ENCODE results near the gene SLC10A3.

- no peak for TF ChIP-seq CTCF (conservative IDR thresholded peaks at IDR 0.05)
- no peak for TF ChIP-seq EZH2 (IDR thresholded peaks at IDR 0.05; ENCODE audit: low read depth)
Observed at GRCh38 chrX:154458116-154458953, 32.1 kb downstream of the SLC10A3 start, which contains the start of gene PLXNA3.
